Measurements from ENCODE around the gene TAS1R3.
"Not testable (repeated sequence)": the region's sequence is repeated elsewhere in the genome, so short reads cannot be mapped to it uniquely, and the experiment has no call there.

- not testable (repeated sequence) for TF ChIP-seq EZH2 (optimal IDR thresholded peaks at IDR 0.05; ENCODE audit: low read depth, low read length); EZH2phosphoT487 (IDR thresholded peaks at IDR 0.05; ENCODE audit: low read length)
- TF ChIP-seq, protein P1, sequence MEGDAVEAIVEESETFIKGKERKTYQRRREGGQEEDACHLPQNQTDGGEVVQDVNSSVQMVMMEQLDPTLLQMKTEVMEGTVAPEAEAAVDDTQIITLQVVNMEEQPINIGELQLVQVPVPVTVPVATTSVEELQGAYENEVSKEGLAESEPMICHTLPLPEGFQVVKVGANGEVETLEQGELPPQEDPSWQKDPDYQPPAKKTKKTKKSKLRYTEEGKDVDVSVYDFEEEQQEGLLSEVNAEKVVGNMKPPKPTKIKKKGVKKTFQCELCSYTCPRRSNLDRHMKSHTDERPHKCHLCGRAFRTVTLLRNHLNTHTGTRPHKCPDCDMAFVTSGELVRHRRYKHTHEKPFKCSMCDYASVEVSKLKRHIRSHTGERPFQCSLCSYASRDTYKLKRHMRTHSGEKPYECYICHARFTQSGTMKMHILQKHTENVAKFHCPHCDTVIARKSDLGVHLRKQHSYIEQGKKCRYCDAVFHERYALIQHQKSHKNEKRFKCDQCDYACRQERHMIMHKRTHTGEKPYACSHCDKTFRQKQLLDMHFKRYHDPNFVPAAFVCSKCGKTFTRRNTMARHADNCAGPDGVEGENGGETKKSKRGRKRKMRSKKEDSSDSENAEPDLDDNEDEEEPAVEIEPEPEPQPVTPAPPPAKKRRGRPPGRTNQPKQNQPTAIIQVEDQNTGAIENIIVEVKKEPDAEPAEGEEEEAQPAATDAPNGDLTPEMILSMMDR (IDR thresholded peaks at IDR 0.05; ENCODE audit: low read length) = not testable (repeated sequence)
Measured at GRCh38 chr1:1370094-1370493, 39.0 kb downstream of the TAS1R3 start.

All from MM.1S (cell line).